ENCODE measurements around the gene RIMS4.

The RIMS4 gene

GRCh38 chr20:44810391-44811149 is at the start of gene RIMS4:
RIMS4 (minus strand) TSS chr20:44810546; CDS start chr20:44810271, 275 bp downstream.
- peak in 1 of 2 donors; percentile 7 for DNase-seq (ENCODE audit: low read depth in 2 of 2)

DNA sequence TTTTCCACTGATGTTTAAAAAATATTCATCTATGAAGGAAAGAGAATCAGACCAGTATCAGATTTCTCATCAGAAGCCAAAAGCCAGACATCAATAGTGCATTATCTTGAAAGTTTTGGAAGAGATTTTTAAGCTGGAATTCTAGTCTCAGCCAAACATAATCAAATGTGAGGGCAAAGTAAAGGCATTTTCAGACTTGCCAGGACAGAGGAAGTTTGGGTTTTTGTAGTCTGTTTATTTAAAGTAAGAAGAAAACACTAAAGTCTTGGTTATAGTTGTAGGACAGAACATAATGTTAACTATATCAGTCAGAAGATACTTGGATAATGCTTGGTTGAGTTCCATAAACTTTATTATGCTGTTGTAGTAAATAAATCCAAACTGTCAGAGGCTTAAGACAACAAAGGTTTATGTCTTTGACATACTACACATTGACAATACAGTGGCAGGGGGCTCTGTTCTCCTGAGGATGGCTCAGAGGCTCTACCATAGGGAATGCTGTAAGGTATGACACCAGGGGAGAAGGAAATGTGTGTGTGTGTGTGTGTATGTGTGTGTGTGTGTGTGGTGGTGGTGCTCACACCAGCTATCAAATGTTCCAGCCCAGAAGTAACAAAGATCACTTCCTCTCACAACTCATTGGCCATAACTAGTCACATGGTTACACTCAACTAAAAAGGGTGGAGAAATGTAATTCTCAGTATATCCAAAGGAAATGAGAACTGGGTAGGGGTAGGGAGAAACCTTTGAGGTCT is 48.4 kb upstream of the RIMS4 start:
- DNase-seq (ENCODE audit: low read depth in 2 of 2) = no peak

GRCh38 chr20:44856856-44857448 is 46.6 kb upstream of the RIMS4 start:
- DNase-seq (ENCODE audit: low read depth in 2 of 2) = no peak

DNA sequence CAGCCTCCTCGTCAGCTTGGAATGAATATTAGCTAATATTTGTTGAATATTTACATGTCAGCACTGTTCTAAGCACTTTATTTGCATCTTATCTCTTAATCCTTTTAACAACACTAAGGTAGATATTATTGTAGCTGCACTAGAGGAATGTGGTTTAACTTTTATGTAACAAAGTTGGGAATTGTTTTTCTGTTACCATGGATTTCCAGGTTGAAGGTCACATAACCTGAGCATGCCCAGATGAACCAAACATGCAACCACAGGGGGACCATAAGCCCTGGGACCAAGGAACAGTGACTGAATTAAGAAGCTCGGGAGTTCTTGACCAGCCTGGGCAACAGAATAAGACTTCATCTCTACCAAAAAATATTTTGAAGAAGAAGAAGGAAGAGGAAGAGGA is 46.1 kb upstream of the RIMS4 start:
- no peak for DNase-seq (ENCODE audit: low read depth in 2 of 2)

DNA sequence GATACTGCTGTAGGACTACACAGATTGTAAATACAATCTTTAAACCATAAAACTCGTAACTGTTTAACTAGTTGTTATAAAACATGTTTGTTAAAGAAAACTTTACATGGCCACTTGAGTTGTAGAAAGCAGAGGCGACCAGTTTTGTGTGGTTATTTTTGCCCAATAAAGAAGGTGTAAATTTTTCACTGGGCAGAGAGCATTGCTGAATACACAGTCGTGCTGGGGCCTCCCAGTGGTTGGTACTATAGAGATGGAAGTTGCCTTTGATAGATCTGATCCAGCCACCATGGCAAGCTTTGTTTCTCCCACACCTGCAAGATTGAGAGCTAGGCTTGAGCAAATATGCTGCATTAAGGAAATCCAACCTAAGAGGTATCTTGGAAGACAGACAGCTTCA is 41.2 kb upstream of the RIMS4 start:
- no peak for DNase-seq (ENCODE audit: low read depth in 2 of 2)

DNA sequence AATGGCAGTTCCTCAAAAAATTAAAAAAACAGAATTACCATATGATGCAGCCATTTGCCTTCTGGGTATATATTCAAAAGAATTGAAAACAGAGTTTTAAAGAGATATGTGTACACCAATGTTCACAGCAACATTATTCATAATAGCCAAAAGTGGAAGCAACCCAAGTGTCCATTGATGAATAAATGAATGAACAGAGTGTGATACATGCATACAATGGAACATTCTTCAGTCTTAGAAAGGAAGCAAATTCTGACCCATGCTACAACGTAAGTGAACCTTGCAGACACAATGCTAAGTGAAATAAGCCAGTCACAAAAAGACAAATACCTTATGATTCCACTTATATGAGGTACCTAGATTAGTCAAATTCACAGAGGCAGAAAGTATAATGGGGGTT is 40.5 kb upstream of the RIMS4 start:
- DNase-seq (ENCODE audit: low read depth in 2 of 2) = no peak

DNA sequence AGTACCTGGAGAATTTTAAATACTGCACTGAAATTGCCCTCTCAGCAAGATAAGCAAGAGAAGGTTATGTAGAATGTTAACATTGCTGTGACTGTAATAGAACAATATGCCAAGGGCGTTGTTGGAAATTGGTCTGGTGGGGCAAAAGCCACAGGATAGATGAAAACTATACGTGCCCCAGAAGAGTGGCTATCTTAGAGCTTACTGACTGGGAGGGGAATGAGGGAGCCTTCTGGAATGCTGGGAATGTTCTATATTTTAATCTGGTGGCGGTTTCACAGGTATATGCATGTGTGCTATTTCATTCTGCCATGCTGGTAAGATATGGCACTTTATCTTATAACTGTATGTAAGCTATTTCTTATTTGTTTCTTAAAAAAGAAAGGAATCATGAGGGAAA is 39.9 kb upstream of the RIMS4 start:
- DNase-seq (ENCODE audit: low read depth in 2 of 2) = no peak

DNA sequence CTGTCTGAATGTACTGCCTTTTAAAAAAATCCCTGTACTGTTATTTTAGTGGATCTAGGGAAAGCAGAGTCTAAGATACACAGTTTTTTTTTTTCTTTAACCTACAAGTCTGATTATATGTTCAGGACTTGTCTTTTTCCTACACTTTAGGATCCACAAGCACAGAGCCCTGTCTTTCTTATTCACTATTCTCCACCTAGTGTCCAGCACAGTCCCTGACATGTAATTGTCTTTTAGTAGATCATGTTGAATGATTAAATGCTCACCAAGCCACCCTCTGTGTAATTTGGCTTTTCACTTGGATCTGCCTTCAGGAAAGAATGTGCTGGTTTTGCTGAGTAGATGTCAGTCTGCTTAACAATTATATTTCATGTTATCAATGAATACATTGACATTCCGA is 39.4 kb upstream of the RIMS4 start:
- no peak for DNase-seq (ENCODE audit: low read depth in 2 of 2)

DNA sequence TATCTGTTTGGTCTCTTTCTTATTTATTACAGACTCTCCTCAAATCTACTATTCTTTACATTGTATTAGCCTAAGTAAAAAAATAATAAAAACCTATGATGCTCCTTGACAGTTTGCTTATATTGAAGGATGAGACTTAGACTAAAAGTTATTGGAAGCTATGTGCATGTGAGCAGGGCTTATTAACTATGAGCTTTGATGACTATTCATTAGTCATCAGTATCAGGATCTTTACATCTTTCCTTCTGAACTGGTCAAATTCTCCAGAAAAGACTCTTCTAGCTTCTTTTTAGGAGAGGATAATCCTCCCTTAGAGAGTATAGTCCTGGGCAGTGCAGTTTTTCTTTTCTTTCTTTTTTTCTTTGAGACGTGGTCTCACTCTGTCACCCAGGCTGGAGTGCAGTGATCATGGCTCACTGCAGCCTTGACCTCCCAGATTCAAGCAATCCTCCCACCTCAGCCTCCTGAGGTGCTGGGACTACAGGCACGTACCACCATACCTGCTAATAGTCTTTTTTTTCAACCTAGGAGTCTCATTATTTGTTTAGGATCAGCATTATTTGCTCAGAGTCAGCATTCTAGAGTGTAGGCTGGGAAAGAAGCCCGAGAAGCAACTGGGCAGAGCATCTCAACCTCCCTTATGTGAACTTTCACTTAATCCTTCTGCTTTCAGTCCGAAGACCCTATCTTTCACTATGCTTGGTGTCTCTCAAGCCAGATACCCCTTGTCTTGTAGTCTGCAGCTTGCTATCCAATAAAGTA is 38.1 kb upstream of the RIMS4 start:
- no peak for DNase-seq (ENCODE audit: low read depth in 2 of 2)

DNA sequence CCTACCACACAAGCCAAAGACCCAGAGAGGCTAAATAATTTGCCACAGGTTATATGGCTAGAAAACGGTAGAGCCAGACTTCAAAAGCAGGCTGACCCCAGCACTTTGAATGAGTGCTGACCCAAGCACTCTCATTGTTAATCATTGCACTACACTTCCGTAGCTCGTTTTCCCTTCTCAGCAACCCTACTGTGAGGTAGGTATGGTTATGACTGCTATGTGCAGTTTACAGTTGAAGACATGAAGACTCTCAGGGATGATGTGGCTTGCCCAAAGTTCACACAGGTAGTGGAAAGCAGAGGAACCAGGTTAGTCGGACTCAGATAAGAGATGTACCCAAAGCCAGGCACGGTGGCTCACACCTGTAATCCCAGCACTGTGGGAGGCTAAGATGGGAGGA is 33.5 kb upstream of the RIMS4 start:
- no peak for DNase-seq (ENCODE audit: low read depth in 2 of 2)

- no peak for DNase-seq (ENCODE audit: low read depth in 2 of 2)
Measured at GRCh38 chr20:44841955-44842354, 31.6 kb upstream of the RIMS4 start.

- no peak for DNase-seq (ENCODE audit: low read depth in 2 of 2)
Measured at GRCh38 chr20:44840826-44841225, 30.5 kb upstream of the RIMS4 start.

- DNase-seq (ENCODE audit: low read depth in 2 of 2) = no peak
Measured at GRCh38 chr20:44839481-44839880, 29.1 kb upstream of the RIMS4 start.

DNA sequence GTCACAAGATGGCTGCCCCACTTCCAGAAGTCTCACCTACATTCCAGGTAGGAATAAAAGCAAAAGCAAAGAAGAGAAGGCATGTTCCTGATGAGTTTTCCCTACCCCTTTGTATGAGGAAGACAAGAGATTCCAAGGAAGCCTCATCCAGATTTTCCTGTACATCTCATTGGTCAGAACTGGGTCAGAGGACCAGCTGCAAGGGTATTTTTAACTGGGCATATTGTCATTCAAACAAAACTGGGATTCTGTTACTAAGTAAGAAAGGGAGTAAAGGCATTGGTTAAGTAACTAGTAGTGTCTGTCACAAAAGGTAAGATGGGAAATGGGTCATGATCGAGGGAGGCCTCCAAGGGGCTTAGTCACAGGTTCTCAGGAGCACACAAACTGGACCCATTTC is 28.2 kb upstream of the RIMS4 start:
- no peak for DNase-seq (ENCODE audit: low read depth in 2 of 2)

- DNase-seq (ENCODE audit: low read depth in 2 of 2) = no peak
Measured at GRCh38 chr20:44837946-44838345, 27.6 kb upstream of the RIMS4 start.

DNA sequence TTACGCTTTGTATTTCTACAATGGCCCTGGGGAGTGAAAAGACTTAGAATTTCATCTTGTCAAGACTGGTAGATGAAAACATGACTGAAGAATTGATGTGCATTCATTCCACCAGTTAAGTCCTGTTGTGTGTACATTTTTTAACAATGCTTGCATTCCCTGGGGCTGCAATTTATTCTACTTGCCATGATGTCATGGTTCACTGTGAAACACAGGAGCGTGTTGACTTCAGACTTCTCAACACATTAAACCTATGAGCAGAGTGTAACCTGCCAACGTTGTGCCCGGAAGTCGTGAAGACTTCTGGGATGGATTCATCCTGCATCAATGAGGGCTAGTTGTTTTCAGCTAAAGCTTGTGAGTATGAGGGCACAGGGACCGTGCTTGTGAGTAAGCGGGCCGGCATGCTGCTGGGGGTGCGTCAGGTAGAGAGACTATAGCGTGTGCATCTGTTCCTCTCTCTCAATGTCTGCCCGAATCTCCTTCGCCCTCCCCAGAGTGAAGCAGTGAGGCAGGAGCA is 26.3 kb upstream of the RIMS4 start:
- no peak for DNase-seq (ENCODE audit: low read depth in 2 of 2)

GRCh38 chr20:44835661-44836221 is 25.4 kb upstream of the RIMS4 start:
- no peak for DNase-seq (ENCODE audit: low read depth in 2 of 2)

DNA sequence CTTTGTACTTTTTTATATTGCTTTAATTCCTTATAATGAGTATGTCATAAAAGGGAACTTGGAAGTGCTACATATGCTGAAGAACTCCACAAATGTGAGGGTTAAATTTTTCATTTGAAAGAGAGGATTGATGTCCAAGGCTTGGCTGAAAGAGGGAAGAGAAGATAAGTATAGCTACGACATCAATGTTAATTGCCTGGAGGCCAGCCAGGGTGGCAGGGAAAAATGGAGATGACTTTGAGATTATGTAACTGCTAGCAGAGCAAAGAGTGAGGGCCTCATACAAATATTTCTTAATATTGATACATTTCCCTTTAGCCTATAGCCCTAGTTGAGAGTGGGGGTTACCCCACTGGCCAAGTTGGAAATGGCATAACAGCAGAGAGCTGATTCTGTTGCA is 24.8 kb upstream of the RIMS4 start:
- no peak for DNase-seq (ENCODE audit: low read depth in 2 of 2)

GRCh38 chr20:44834693-44835092 is 24.3 kb upstream of the RIMS4 start:
- no peak for DNase-seq (ENCODE audit: low read depth in 2 of 2)

DNA sequence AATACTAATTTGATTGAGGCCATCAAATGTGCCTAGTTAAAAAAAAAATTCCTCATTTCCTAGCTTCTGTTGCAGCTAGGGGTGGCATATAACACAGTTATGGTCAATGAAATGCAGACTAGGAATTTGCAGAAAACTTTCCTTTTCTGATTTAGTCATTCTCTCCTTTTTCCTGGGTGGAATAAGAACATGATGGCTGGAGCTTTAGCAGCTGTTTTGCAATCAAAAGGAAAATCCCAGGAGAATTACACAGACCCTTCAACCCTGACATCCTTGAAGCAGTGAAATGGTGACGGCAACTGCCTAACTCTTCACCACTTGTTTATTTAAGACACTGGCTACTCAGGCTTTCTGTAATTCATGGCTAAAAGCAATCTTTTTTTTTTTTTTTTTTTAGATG is 23.1 kb upstream of the RIMS4 start:
- no peak for DNase-seq (ENCODE audit: low read depth in 2 of 2)

GRCh38 chr20:44832724-44833123 is 22.4 kb upstream of the RIMS4 start:
- no peak for DNase-seq (ENCODE audit: low read depth in 2 of 2)

- no peak for DNase-seq (ENCODE audit: low read depth in 2 of 2)
Measured at GRCh38 chr20:44830995-44831394, 20.6 kb upstream of the RIMS4 start.
